Osteoblast (primary cell): Measurements from ENCODE around the gene NPR3. TPM values are rescaled to one million over a fixed set of nuclear protein-coding genes. Genes with fewer than 3 reads are reported as not detected.

Experiments used
- DNase-seq: peaks from one replicate; pipeline ENCODE4 v3.0.0; 2011; ENCODE audit warnings: low spot score, mixed read lengths; ENCODE audit not compliant: insufficient read length; ENCODE audit errors: missing footprints
- H2AFZ ChIP-seq: 2 replicates; pipeline ENCODE4 v1.6.0; 2011; ENCODE audit warnings: mild to moderate bottlenecking, low read length
- H3K27ac ChIP-seq: 2 replicates; pipeline ENCODE4 v1.5.1; 2011; ENCODE audit warnings: mild to moderate bottlenecking, low read depth, low read length, moderate library complexity
- H3K27me3 ChIP-seq: 2 replicates; pipeline ENCODE4 v1.6.0; 2012; ENCODE audit warnings: mild to moderate bottlenecking, control low read depth, inconsistent platforms, low read length, moderate library complexity; ENCODE audit not compliant: insufficient read depth
- H3K36me3 ChIP-seq: 2 replicates; pipeline ENCODE4 v1.5.1; 2011; ENCODE audit warnings: mild to moderate bottlenecking, low read length, control low read depth, moderate library complexity; ENCODE audit not compliant: insufficient read depth
- H3K4me1 ChIP-seq: 2 replicates; pipeline ENCODE4 v1.5.1; 2011; ENCODE audit warnings: mild to moderate bottlenecking, low read length, control low read depth, moderate library complexity; ENCODE audit not compliant: insufficient read depth
- H3K4me2 ChIP-seq: 2 replicates; pipeline ENCODE4 v1.6.0; 2011; ENCODE audit warnings: mild to moderate bottlenecking, low read length; ENCODE audit not compliant: insufficient read depth
- H3K4me3 ChIP-seq: fragments of 200-600 bp; sonication (generic); 3 replicates; pipeline ENCODE4 v1.5.1; 2012; ENCODE audit warnings: mild to moderate bottlenecking, low read length, inconsistent platforms; ENCODE audit not compliant: insufficient read depth
- H3K79me2 ChIP-seq: 2 replicates; pipeline ENCODE4 v1.6.0; 2012; ENCODE audit warnings: mild to moderate bottlenecking, low read length, control low read depth, inconsistent platforms; ENCODE audit not compliant: insufficient read depth
- H3K9me3 ChIP-seq: 2 replicates; pipeline ENCODE4 v1.5.1; 2011; ENCODE audit warnings: low read depth, low read length, control low read depth
- H4K20me1 ChIP-seq: 2 replicates; pipeline ENCODE4 v1.6.0; 2012; ENCODE audit warnings: mild to moderate bottlenecking, low read length, control low read depth; ENCODE audit not compliant: insufficient read depth
- CTCF ChIP-seq: IDR thresholded peaks from 2 replicates; pipeline ENCODE4 v1.5.1; 2011; ENCODE audit warnings: mild to moderate bottlenecking, low read depth, low read length, moderate library complexity; ENCODE audit errors: extremely low read depth
- total RNA-seq: library from RNA; depleted of rRNA; stranded (reverse); fragments of >200 nt; gene quantifications from 2 replicates; pipeline ENCODE4 v1.2.3, GENCODE V29; 2012

Gene NPR3
- total RNA-seq, 1 donor, result 92.3 TPM

- DNase-seq, result no peak
- H3K36me3 ChIP-seq, result no peaks in the 10 kb centered on the region
- H3K4me2 ChIP-seq, result no peak overlapping the region
- no peak for TF ChIP-seq CTCF
- H4K20me1 ChIP-seq, result no peaks in the 10 kb centered on the region
- no peaks in the 10 kb centered on the region for H3K27me3 ChIP-seq
- H3K79me2 ChIP-seq, result no peaks in the 10 kb centered on the region
- peak overlapping the region; percentile 6 for H2AFZ ChIP-seq
- no peak overlapping the region for H3K27ac ChIP-seq
- H3K4me1 ChIP-seq, result peaks cover 20% of the 10 kb centered on the region
- no peaks in the 10 kb centered on the region for H3K9me3 ChIP-seq
- no peak overlapping the region for H3K4me3 ChIP-seq
Observed at GRCh38 chr5:32831624-32832023, 120.5 kb downstream of the NPR3 start.

- no peaks in the 10 kb centered on the region for H3K36me3 ChIP-seq
- no peak overlapping the region for H3K27ac ChIP-seq
- peaks cover 27% of the 10 kb centered on the region for H3K4me1 ChIP-seq
- no peak overlapping the region for H2AFZ ChIP-seq
- H3K4me2 ChIP-seq, result no peak overlapping the region
- no peak for TF ChIP-seq CTCF
- no peaks in the 10 kb centered on the region for H3K9me3 ChIP-seq
- H4K20me1 ChIP-seq, result no peaks in the 10 kb centered on the region
- H3K79me2 ChIP-seq, result no peaks in the 10 kb centered on the region
- DNase-seq, result no peak
- H3K27me3 ChIP-seq, result no peaks in the 10 kb centered on the region
- no peak overlapping the region for H3K4me3 ChIP-seq
Observed at GRCh38 chr5:32833127-32833526, 122.0 kb downstream of the NPR3 start.

GRCh38 chr5:32833663-32834062 is 122.5 kb downstream of the NPR3 start:
- no peak for TF ChIP-seq CTCF
- peaks cover 22% of the 10 kb centered on the region for H3K4me1 ChIP-seq
- H3K27ac ChIP-seq, result no peak overlapping the region
- H3K27me3 ChIP-seq, result no peaks in the 10 kb centered on the region
- no peaks in the 10 kb centered on the region for H3K79me2 ChIP-seq
- no peaks in the 10 kb centered on the region for H4K20me1 ChIP-seq
- DNase-seq, result no peak
- H3K4me2 ChIP-seq, result no peak overlapping the region
- H3K36me3 ChIP-seq, result no peaks in the 10 kb centered on the region
- H2AFZ ChIP-seq, result no peak overlapping the region
- H3K4me3 ChIP-seq, result no peak overlapping the region
- no peaks in the 10 kb centered on the region for H3K9me3 ChIP-seq

GRCh38 chr5:32834251-32834650 is 123.1 kb downstream of the NPR3 start:
- Histone ChIP-seq H2AFZ (no peak overlapping the region), H3K4me1 (peaks cover 21% of the 10 kb centered on the region), H3K27ac (no peak overlapping the region), H3K79me2 (no peaks in the 10 kb centered on the region), H3K9me3 (no peaks in the 10 kb centered on the region), H3K27me3 (no peaks in the 10 kb centered on the region), H3K4me3 (no peak overlapping the region), H3K4me2 (no peak overlapping the region), H4K20me1 (no peaks in the 10 kb centered on the region), H3K36me3 (no peaks in the 10 kb centered on the region)
- no peak for TF ChIP-seq CTCF
- no peak for DNase-seq
